ENCODE data around the gene PDIA5. TPM values are rescaled to one million over a fixed set of nuclear protein-coding genes. Genes with fewer than 3 reads are reported as not detected.

PDIA5 gene
- total RNA-seq, 1 experiment from 2014 or later: 53.6 TPM

DNA sequence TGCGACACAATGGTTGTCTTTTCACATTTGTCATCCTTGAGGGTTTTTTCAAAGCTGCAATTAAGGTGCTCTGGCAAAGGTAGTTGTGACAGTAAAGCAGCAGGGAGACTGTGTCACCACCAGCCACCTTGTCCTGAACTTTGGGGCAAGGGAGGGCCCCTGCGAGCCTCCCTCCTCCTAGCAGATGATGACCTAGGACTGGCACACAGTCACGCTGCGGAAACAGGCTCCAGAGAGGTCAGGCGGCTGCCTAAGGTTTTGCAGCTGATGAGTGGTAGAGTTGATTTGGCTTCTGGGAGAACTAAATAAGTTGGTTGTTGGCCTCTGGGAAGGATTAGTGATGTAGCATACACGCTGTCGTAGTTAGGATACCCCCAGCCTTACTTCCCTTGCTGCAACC lies 62.7 kb downstream of the PDIA5 start:
- intact Hi-C loops (cut with micrococcal nuclease; ENCODE audit: unreplicated experiment) (no loop called here), in situ Hi-C loops (cut with HindIII; ENCODE audit: low pct_unique_long_range_greater_than_20kb, low sequenced_read_pairs) (no loop called here)
- Histone ChIP-seq H3K4me3 (ENCODE audit: low read depth in 2 of 2, low read length in 2 of 2) (no peak overlapping the region), H3K36me3 (ENCODE audit: control insufficient read depth, insufficient read depth, low read length) (no peaks in the 10 kb centered on the region), H3K9me3 (ENCODE audit: control insufficient read depth, insufficient read depth, low read depth, low read length) (no peaks in the 10 kb centered on the region), H3K27ac (ENCODE audit: low read length) (no peak overlapping the region), H3K27me3 (ENCODE audit: control insufficient read depth, insufficient read depth, low read length) (no peaks in the 10 kb centered on the region), H3K4me1 (ENCODE audit: control insufficient read depth, insufficient read depth, low read length) (no peaks in the 10 kb centered on the region)
- CTCF ChIA-PET: no interaction called here
- ATAC-seq (no peak), DNase-seq (ENCODE audit: low read depth, low spot score) (no peak)
- TF ChIP-seq, protein P1, sequence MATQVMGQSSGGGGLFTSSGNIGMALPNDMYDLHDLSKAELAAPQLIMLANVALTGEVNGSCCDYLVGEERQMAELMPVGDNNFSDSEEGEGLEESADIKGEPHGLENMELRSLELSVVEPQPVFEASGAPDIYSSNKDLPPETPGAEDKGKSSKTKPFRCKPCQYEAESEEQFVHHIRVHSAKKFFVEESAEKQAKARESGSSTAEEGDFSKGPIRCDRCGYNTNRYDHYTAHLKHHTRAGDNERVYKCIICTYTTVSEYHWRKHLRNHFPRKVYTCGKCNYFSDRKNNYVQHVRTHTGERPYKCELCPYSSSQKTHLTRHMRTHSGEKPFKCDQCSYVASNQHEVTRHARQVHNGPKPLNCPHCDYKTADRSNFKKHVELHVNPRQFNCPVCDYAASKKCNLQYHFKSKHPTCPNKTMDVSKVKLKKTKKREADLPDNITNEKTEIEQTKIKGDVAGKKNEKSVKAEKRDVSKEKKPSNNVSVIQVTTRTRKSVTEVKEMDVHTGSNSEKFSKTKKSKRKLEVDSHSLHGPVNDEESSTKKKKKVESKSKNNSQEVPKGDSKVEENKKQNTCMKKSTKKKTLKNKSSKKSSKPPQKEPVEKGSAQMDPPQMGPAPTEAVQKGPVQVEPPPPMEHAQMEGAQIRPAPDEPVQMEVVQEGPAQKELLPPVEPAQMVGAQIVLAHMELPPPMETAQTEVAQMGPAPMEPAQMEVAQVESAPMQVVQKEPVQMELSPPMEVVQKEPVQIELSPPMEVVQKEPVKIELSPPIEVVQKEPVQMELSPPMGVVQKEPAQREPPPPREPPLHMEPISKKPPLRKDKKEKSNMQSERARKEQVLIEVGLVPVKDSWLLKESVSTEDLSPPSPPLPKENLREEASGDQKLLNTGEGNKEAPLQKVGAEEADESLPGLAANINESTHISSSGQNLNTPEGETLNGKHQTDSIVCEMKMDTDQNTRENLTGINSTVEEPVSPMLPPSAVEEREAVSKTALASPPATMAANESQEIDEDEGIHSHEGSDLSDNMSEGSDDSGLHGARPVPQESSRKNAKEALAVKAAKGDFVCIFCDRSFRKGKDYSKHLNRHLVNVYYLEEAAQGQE (IDR thresholded peaks at IDR 0.05; ENCODE audit: insufficient read depth in 1 of 2, low read depth in 2 of 2, low read length in 1 of 2): no peak
- no peak for TF ChIP-seq CTCF (IDR thresholded peaks at IDR 0.05)
- TF ChIP-seq POLR2AphosphoS5 (IDR thresholded peaks at IDR 0.05; ENCODE audit: low read depth, low read length): no peak
- TF ChIP-seq TCF7L2 (IDR thresholded peaks at IDR 0.05; ENCODE audit: low read depth, low read length): no peak
- no peak for TF ChIP-seq SIN3A (IDR thresholded peaks at IDR 0.05; ENCODE audit: borderline replicate concordance, insufficient read depth, low read depth, low read length)
- POLR2A ChIA-PET: no interaction called here
- no TSS peak for BruUV-seq (replicated peaks)

GRCh38 chr3:123130079-123130750 lies 63.4 kb downstream of the PDIA5 start:
- intact Hi-C loops (cut with micrococcal nuclease; ENCODE audit: unreplicated experiment): no loop called here
- ChIA-PET POLR2A (interaction anchor here (0.6 kb wide), 1 partner anchor 635 kb away, joined by 5 read pairs; no protein-coding TSS in a partner anchor), CTCF (no interaction called here)
- no peak for DNase-seq (ENCODE audit: low read depth, low spot score)
- in situ Hi-C loops (cut with HindIII; ENCODE audit: low pct_unique_long_range_greater_than_20kb, low sequenced_read_pairs): no loop called here
- BruUV-seq (replicated peaks): no TSS peak
- H3K27ac ChIP-seq (ENCODE audit: low read length): no peak overlapping the region
- no peaks in the 10 kb centered on the region for H3K4me1 ChIP-seq (ENCODE audit: control insufficient read depth, insufficient read depth, low read length)
- no peaks in the 10 kb centered on the region for H3K36me3 ChIP-seq (ENCODE audit: control insufficient read depth, insufficient read depth, low read length)
- H3K4me3 ChIP-seq (ENCODE audit: low read depth in 2 of 2, low read length in 2 of 2): no peak overlapping the region
- no peak for TF ChIP-seq TCF7L2 (IDR thresholded peaks at IDR 0.05; ENCODE audit: low read depth, low read length)
- no peak for TF ChIP-seq POLR2AphosphoS5 (IDR thresholded peaks at IDR 0.05; ENCODE audit: low read depth, low read length)
- TF ChIP-seq, protein P1 (IDR thresholded peaks at IDR 0.05; ENCODE audit: insufficient read depth in 1 of 2, low read depth in 2 of 2, low read length in 1 of 2): no peak
- TF ChIP-seq SIN3A (IDR thresholded peaks at IDR 0.05; ENCODE audit: borderline replicate concordance, insufficient read depth, low read depth, low read length): no peak
- no peak for TF ChIP-seq CTCF (IDR thresholded peaks at IDR 0.05)
- no peak for ATAC-seq
- no peaks in the 10 kb centered on the region for H3K27me3 ChIP-seq (ENCODE audit: control insufficient read depth, insufficient read depth, low read length)
- H3K9me3 ChIP-seq (ENCODE audit: control insufficient read depth, insufficient read depth, low read depth, low read length): no peaks in the 10 kb centered on the region
